ENCODE data around the gene TANGO6. TPM values are rescaled to one million over a fixed set of nuclear protein-coding genes. Genes with fewer than 3 reads are reported as not detected.

Gene TANGO6
- total and polyA plus RNA-seq, 2 of the 8 experiments (the other 6 are each of a cell fraction or from before 2014, with no cell fraction given): 5.0 to 19.5 TPM

GRCh38 chr16:68951991-68952877 lies 108.9 kb downstream of the TANGO6 start:
- Histone ChIP-seq H2AFZ (ENCODE audit: low read length) (no peak overlapping the region), H2BK12ac (ENCODE audit: low read depth, low read length) (no peak overlapping the region), H2AK5ac (ENCODE audit: low read depth, low read length) (no peak overlapping the region), H3K79me2 (ENCODE audit: control insufficient read depth in 1 of 2, insufficient read depth in 2 of 2, low read length in 2 of 2) (no peaks in the 10 kb centered on the region), H3K4me1 (replicated peaks in 1 of 4; ENCODE audit: control insufficient read depth in 3 of 4, insufficient read depth in 4 of 4, low read length in 3 of 4) (no peaks in the 10 kb centered on the region), H3K36me3 (ENCODE audit: control insufficient read depth in 2 of 4, insufficient read depth in 4 of 4, low read length in 3 of 4) (no peaks in the 10 kb centered on the region), H3K79me1 (ENCODE audit: low read depth, low read length) (no peaks in the 10 kb centered on the region), H4K91ac (replicated peaks; ENCODE audit: insufficient read length, low read length) (no peak overlapping the region), H2BK20ac (ENCODE audit: low read length) (no peak overlapping the region), H3K23ac (ENCODE audit: insufficient read length) (no peak overlapping the region), H3K4me2 (ENCODE audit: insufficient read depth in 1 of 2, low read depth in 2 of 2, low read length in 2 of 2) (no peak overlapping the region), H3K56ac (replicated peaks; ENCODE audit: insufficient read length, low read depth, low read length) (no peak overlapping the region), H3K18ac (ENCODE audit: extremely low read depth, low read length) (no peak overlapping the region), H3K27ac (ENCODE audit: low read depth, low read length) (no peak overlapping the region), H2BK120ac (replicated peaks; ENCODE audit: low read depth, low read length) (no peak overlapping the region), H3K4ac (replicated peaks; ENCODE audit: insufficient read length, low read depth, low read length) (no peak overlapping the region), H3K9me3 (ENCODE audit: insufficient read depth in 2 of 2, low read depth in 1 of 2, low read length in 1 of 2) (no peaks in the 10 kb centered on the region), H3K27me3 (replicated peaks in 1 of 4; ENCODE audit: control insufficient read depth in 3 of 4, extremely low read depth in 1 of 4, insufficient read depth in 3 of 4, low read length in 3 of 4) (no peaks in the 10 kb centered on the region), H3K23me2 (ENCODE audit: low read depth, low read length) (no peaks in the 10 kb centered on the region; the same call in 1 of the 2 replicates), H4K8ac (ENCODE audit: extremely low read depth, insufficient read depth, low read length) (no peak overlapping the region), H4K5ac (ENCODE audit: insufficient read length, low read depth, low read length) (no peak overlapping the region), H3K14ac (ENCODE audit: insufficient read length) (no peak overlapping the region), H2BK5ac (ENCODE audit: low read depth, low read length) (no peak overlapping the region), H3K9ac (replicated peaks in 1 of 4; ENCODE audit: extremely low read depth in 1 of 4, low read depth in 3 of 4, low read length in 3 of 4) (no peak overlapping the region), H3K4me3 (ENCODE audit: extremely low read depth in 1 of 4, insufficient read depth in 2 of 4, low read depth in 3 of 4, low read length in 4 of 4) (no peak overlapping the region), H2BK15ac (ENCODE audit: low read length) (no peak overlapping the region), H4K20me1 (replicated peaks in 1 of 2; ENCODE audit: control insufficient read depth in 1 of 2, insufficient read depth in 2 of 2, low read length in 2 of 2) (no peaks in the 10 kb centered on the region)
- DNase-seq (ENCODE audit: low read depth in 1 of 2, low spot score in 2 of 2): no peak
- no peak for FAIRE-seq
- CTCF ChIA-PET (ENCODE audit: partially characterized antibody): interaction anchor here (0.7 to 1.9 kb wide), 6 partner anchors 37 to 360 kb away, joined by 3 to 7 read pairs (median 4); partner anchors contain the start of gene HAS3
- 82% methylated on average over 2 of the region's 2 CpGs; no CpG with 5 or more reads in 1 of the 2 experiments for WGBS, 2 experiments (ENCODE audit: extremely low coverage in 1 of 2, insufficient coverage in 1 of 2, insufficient read length in 1 of 2, insufficient replicate concordance in 2 of 2, low coverage in 1 of 2, low lambda C conversion rate in 2 of 2, missing lambda C conversion rate in 1 of 2)
- POLR2A ChIA-PET (ENCODE audit: partially characterized antibody): no interaction called here
- no peak for TF ChIP-seq CTBP2 (IDR thresholded peaks at IDR 0.05; ENCODE audit: borderline replicate concordance, insufficient read depth, insufficient read length, low read length)
- no peak for TF ChIP-seq POU5F1 (IDR thresholded peaks at IDR 0.05; ENCODE audit: low read depth, low read length)
- TF ChIP-seq KDM5A (IDR thresholded peaks at IDR 0.05; ENCODE audit: low read length): no peak
- TF ChIP-seq YY1 (IDR thresholded peaks at IDR 0.05; ENCODE audit: low read depth, low read length): no peak
- no peak for TF ChIP-seq CBX5 (IDR thresholded peaks at IDR 0.05; ENCODE audit: low read depth, low read length)
- no peak for TF ChIP-seq SIRT6 (IDR thresholded peaks at IDR 0.05; ENCODE audit: low read length)
- TF ChIP-seq, protein P1, sequence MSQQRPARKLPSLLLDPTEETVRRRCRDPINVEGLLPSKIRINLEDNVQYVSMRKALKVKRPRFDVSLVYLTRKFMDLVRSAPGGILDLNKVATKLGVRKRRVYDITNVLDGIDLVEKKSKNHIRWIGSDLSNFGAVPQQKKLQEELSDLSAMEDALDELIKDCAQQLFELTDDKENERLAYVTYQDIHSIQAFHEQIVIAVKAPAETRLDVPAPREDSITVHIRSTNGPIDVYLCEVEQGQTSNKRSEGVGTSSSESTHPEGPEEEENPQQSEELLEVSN (IDR thresholded peaks at IDR 0.05): no peak
- no peak for TF ChIP-seq HDAC6 (IDR thresholded peaks at IDR 0.05; ENCODE audit: low read depth, low read length)
- no peak for TF ChIP-seq SP4 (IDR thresholded peaks at IDR 0.05; ENCODE audit: low read length)
- no peak for TF ChIP-seq NANOG (IDR thresholded peaks at IDR 0.05; ENCODE audit: insufficient read depth, low read depth, low read length, poor library complexity, severe bottlenecking)
- no peak for TF ChIP-seq TBP (IDR thresholded peaks at IDR 0.05; ENCODE audit: low read depth, low read length)
- no peak for TF ChIP-seq RFX5 (IDR thresholded peaks at IDR 0.05; ENCODE audit: borderline replicate concordance, low read depth, low read length)
